HEK293 (cell line): ENCODE results near the gene BDP1.

Experiments
- CTCF ChIA-PET: fragments of 350-600 bp; formaldehyde crosslinking; extraction: SDS; loops from one replicate; lab custom pipeline; 2021; ENCODE audit warnings: antibody characterized with exemption; lab: Yijun Ruan, JAX
- POLR2A ChIA-PET: fragments of 300-600 bp; formaldehyde crosslinking; extraction: SDS; loops from one replicate; lab custom pipeline; 2020; ENCODE audit warnings: antibody characterized with exemption, inconsistent platforms; lab: Yijun Ruan, JAX
- H3K27ac ChIP-seq: fragments of 200-500 bp; sonication (Bioruptor generic); 2 replicates; pipeline ENCODE4 v1.5.1; 2014; ENCODE audit warnings: low read depth, low read length, control low read depth, inconsistent platforms; ENCODE audit errors: extremely low read depth
- H3K36me3 ChIP-seq, 2 experiments: fragments of 200-500 bp in 1 of 2; sonication (Bioruptor generic) in 1 of 2; 1 replicate in 1 of 2; 2 replicates in 1 of 2; pipeline ENCODE4 v1.5.1; 2014 to 2017; ENCODE audit warnings: inconsistent platforms in 2 of 2, low read length in 2 of 2; ENCODE audit not compliant: control insufficient read depth in 2 of 2, insufficient read depth in 1 of 2
- H3K4me1 ChIP-seq: fragments of 200-500 bp; sonication (Bioruptor generic); 2 replicates; pipeline ENCODE4 v1.5.1; 2014; ENCODE audit warnings: mild to moderate bottlenecking, low read length, inconsistent platforms; ENCODE audit not compliant: control insufficient read depth, insufficient read depth
- H3K4me3 ChIP-seq: 2 replicates; pipeline ENCODE4 v1.5.1; 2011; ENCODE audit warnings: low read depth, mild to moderate bottlenecking, control low read depth, low read length, moderate library complexity
- H3K9me3 ChIP-seq: fragments of 200-500 bp; sonication (Bioruptor generic); 2 replicates; pipeline ENCODE4 v1.5.1; 2014; ENCODE audit warnings: low read depth, low read length, inconsistent platforms; ENCODE audit not compliant: control insufficient read depth, insufficient read depth
- BCL11A ChIP-seq: fragments of 450-650 bp; formaldehyde crosslinking; IDR thresholded peaks from 2 replicates; pipeline ENCODE4 v1.5.1; 2016; ENCODE audit warnings: low read depth, missing biosample characterization, missing genetic modification characterization
- GLI4 ChIP-seq: fragments of 450-650 bp; formaldehyde crosslinking; IDR thresholded peaks from 2 replicates; pipeline ENCODE4 v1.5.1; 2016; ENCODE audit warnings: missing biosample characterization, missing genetic modification characterization
- GLIS2 ChIP-seq: fragments of 450-650 bp; formaldehyde crosslinking; IDR thresholded peaks from 2 replicates; pipeline ENCODE4 v1.5.1; 2016; ENCODE audit warnings: missing biosample characterization, missing genetic modification characterization
- ZBTB17 ChIP-seq: fragments of 450-650 bp; formaldehyde crosslinking; IDR thresholded peaks from 2 replicates; pipeline ENCODE4 v1.5.1; 2016; ENCODE audit warnings: missing biosample characterization, missing genetic modification characterization
- ZBTB7A ChIP-seq: fragments of 450-650 bp; formaldehyde crosslinking; IDR thresholded peaks from 2 replicates; pipeline ENCODE4 v1.5.1; 2016; ENCODE audit warnings: low read depth, missing biosample characterization, missing genetic modification characterization
- ZNF16 ChIP-seq: fragments of 450-650 bp; formaldehyde crosslinking; IDR thresholded peaks from 2 replicates; pipeline ENCODE4 v1.5.1; 2016; ENCODE audit warnings: low read depth, missing biosample characterization, missing genetic modification characterization
- ZNF19 ChIP-seq: fragments of 450-650 bp; formaldehyde crosslinking; IDR thresholded peaks from 2 replicates; pipeline ENCODE4; 2016; ENCODE audit warnings: missing biosample characterization, missing genetic modification characterization, low read depth
- ZNF211 ChIP-seq: fragments of 450-650 bp; formaldehyde crosslinking; IDR thresholded peaks from 2 replicates; pipeline ENCODE4 v1.5.1; 2016; ENCODE audit warnings: low read depth, missing biosample characterization, missing genetic modification characterization
- ZNF24 ChIP-seq: fragments of 450-650 bp; formaldehyde crosslinking; IDR thresholded peaks from 2 replicates; pipeline ENCODE4 v1.5.1; 2016; ENCODE audit warnings: missing biosample characterization, missing genetic modification characterization
- ZNF335 ChIP-seq: fragments of 450-650 bp; formaldehyde crosslinking; conservative IDR thresholded peaks from 2 replicates; pipeline ENCODE4 v1.5.1; 2016; ENCODE audit warnings: missing biosample characterization, missing genetic modification characterization
- ZNF76 ChIP-seq: fragments of 450-650 bp; formaldehyde crosslinking; IDR thresholded peaks from 2 replicates; pipeline ENCODE4; 2016; ENCODE audit warnings: low read depth, missing biosample characterization, missing genetic modification characterization, borderline replicate concordance
- TF ChIP-seq, protein P1 (sequence below): fragments of 450-650 bp; formaldehyde crosslinking; IDR thresholded peaks from 2 replicates; pipeline ENCODE4 v1.5.1; 2016; ENCODE audit warnings: missing biosample characterization, missing genetic modification characterization
- TF ChIP-seq, protein P2 (sequence below): fragments of 450-650 bp; formaldehyde crosslinking; conservative IDR thresholded peaks from 2 replicates; pipeline ENCODE4 v1.5.1; 2016; ENCODE audit warnings: low read depth, missing biosample characterization, missing genetic modification characterization
- TF ChIP-seq, protein P3 (sequence below): fragments of 450-650 bp; formaldehyde crosslinking; IDR thresholded peaks from 2 replicates; pipeline ENCODE4 v1.5.1; 2016; ENCODE audit warnings: missing biosample characterization, missing genetic modification characterization
- TF ChIP-seq, protein P4 (sequence below): fragments of 450-650 bp; formaldehyde crosslinking; IDR thresholded peaks from 2 replicates; pipeline ENCODE4 v1.5.1; 2016; ENCODE audit warnings: missing biosample characterization, missing genetic modification characterization, borderline replicate concordance
- TF ChIP-seq, protein P5 (sequence below): fragments of 450-650 bp; formaldehyde crosslinking; IDR thresholded peaks from 2 replicates; pipeline ENCODE4 v1.5.1; 2016; ENCODE audit warnings: missing biosample characterization, missing genetic modification characterization, low read depth

Gene BDP1

DNA sequence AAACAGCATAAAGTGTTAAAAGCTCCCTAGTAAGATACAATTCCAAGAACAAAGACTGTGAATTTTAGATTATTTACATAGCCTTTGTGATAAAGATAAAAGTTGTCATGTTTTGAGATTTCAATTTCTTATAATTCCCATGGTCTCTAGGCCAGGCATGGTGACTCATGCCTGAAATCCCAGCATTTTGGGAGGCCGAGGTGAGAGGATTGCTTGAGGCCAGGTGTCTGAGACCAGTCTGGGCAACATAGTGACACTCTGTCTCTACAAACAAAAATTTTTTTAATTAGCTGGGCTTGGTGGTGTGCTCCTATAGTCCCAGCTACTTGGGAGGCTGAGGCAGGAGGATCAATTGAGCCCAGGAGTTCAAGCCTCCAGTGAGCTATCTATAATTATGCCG is 48.1 kb downstream of the BDP1 start:
- Histone ChIP-seq H3K4me1 (no peaks in the 10 kb centered on the region), H3K4me3 (no peak overlapping the region), H3K36me3 (peaks cover 73 to 91% of the 10 kb centered on the region in 2 experiments), H3K27ac (no peak overlapping the region), H3K9me3 (no peaks in the 10 kb centered on the region)
- ChIA-PET POLR2A (interaction anchor here (0.7 kb wide), 1 partner anchor 14 kb away, joined by 3 read pairs; no protein-coding TSS in a partner anchor), CTCF (interaction anchor here (0.5 kb wide), 1 partner anchor 28 kb away, joined by 3 read pairs; no protein-coding TSS in a partner anchor)
- TF ChIP-seq, protein P1, sequence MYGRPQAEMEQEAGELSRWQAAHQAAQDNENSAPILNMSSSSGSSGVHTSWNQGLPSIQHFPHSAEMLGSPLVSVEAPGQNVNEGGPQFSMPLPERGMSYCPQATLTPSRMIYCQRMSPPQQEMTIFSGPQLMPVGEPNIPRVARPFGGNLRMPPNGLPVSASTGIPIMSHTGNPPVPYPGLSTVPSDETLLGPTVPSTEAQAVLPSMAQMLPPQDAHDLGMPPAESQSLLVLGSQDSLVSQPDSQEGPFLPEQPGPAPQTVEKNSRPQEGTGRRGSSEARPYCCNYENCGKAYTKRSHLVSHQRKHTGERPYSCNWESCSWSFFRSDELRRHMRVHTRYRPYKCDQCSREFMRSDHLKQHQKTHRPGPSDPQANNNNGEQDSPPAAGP (tag by site-specific recombination) = no peak
- no peak for TF ChIP-seq ZBTB17 (tag by site-specific recombination)
- TF ChIP-seq ZBTB7A (tag by site-specific recombination) = no peak
- no peak for TF ChIP-seq GLI4 (tag by site-specific recombination)
- TF ChIP-seq ZNF335 (tag by site-specific recombination) = no peak
- TF ChIP-seq, protein P2, sequence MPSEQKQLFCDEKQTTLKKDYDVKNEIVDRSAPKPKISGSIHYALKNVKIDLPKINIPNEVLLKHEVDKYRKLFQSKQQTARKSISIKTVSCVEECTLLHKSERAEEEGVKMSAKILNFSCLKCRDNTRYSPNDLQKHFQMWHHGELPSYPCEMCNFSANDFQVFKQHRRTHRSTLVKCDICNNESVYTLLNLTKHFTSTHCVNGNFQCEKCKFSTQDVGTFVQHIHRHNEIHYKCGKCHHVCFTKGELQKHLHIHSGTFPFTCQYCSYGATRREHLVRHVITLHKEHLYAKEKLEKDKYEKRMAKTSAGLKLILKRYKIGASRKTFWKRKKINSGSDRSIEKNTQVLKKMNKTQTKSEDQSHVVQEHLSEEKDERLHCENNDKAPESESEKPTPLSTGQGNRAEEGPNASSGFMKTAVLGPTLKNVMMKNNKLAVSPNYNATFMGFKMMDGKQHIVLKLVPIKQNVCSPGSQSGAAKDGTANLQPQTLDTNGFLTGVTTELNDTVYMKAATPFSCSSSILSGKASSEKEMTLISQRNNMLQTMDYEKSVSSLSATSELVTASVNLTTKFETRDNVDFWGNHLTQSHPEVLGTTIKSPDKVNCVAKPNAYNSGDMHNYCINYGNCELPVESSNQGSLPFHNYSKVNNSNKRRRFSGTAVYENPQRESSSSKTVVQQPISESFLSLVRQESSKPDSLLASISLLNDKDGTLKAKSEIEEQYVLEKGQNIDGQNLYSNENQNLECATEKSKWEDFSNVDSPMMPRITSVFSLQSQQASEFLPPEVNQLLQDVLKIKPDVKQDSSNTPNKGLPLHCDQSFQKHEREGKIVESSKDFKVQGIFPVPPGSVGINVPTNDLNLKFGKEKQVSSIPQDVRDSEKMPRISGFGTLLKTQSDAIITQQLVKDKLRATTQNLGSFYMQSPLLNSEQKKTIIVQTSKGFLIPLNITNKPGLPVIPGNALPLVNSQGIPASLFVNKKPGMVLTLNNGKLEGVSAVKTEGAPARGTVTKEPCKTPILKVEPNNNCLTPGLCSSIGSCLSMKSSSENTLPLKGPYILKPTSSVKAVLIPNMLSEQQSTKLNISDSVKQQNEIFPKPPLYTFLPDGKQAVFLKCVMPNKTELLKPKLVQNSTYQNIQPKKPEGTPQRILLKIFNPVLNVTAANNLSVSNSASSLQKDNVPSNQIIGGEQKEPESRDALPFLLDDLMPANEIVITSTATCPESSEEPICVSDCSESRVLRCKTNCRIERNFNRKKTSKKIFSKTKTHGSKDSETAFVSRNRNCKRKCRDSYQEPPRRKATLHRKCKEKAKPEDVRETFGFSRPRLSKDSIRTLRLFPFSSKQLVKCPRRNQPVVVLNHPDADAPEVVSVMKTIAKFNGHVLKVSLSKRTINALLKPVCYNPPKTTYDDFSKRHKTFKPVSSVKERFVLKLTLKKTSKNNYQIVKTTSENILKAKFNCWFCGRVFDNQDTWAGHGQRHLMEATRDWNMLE (tag by site-specific recombination) = no peak
- no peak for TF ChIP-seq BCL11A (tag by site-specific recombination)
- no peak for TF ChIP-seq ZNF16
- TF ChIP-seq, protein P3, sequence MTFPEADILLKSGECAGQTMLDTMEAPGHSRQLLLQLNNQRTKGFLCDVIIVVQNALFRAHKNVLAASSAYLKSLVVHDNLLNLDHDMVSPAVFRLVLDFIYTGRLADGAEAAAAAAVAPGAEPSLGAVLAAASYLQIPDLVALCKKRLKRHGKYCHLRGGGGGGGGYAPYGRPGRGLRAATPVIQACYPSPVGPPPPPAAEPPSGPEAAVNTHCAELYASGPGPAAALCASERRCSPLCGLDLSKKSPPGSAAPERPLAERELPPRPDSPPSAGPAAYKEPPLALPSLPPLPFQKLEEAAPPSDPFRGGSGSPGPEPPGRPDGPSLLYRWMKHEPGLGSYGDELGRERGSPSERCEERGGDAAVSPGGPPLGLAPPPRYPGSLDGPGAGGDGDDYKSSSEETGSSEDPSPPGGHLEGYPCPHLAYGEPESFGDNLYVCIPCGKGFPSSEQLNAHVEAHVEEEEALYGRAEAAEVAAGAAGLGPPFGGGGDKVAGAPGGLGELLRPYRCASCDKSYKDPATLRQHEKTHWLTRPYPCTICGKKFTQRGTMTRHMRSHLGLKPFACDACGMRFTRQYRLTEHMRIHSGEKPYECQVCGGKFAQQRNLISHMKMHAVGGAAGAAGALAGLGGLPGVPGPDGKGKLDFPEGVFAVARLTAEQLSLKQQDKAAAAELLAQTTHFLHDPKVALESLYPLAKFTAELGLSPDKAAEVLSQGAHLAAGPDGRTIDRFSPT (tag by site-specific recombination) = no peak
- TF ChIP-seq, protein P4, sequence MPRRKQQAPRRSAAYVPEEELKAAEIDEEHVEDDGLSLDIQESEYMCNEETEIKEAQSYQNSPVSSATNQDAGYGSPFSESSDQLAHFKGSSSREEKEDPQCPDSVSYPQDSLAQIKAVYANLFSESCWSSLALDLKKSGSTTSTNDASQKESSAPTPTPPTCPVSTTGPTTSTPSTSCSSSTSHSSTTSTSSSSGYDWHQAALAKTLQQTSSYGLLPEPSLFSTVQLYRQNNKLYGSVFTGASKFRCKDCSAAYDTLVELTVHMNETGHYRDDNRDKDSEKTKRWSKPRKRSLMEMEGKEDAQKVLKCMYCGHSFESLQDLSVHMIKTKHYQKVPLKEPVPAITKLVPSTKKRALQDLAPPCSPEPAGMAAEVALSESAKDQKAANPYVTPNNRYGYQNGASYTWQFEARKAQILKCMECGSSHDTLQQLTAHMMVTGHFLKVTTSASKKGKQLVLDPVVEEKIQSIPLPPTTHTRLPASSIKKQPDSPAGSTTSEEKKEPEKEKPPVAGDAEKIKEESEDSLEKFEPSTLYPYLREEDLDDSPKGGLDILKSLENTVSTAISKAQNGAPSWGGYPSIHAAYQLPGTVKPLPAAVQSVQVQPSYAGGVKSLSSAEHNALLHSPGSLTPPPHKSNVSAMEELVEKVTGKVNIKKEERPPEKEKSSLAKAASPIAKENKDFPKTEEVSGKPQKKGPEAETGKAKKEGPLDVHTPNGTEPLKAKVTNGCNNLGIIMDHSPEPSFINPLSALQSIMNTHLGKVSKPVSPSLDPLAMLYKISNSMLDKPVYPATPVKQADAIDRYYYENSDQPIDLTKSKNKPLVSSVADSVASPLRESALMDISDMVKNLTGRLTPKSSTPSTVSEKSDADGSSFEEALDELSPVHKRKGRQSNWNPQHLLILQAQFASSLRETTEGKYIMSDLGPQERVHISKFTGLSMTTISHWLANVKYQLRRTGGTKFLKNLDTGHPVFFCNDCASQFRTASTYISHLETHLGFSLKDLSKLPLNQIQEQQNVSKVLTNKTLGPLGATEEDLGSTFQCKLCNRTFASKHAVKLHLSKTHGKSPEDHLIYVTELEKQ (tag by site-specific recombination) = no peak
- TF ChIP-seq ZNF76 (tag by site-specific recombination) = no peak
- no peak for TF ChIP-seq GLIS2 (tag by site-specific recombination)
- no peak for TF ChIP-seq ZNF211 (tag by site-specific recombination)
- no peak for TF ChIP-seq ZNF19
- TF ChIP-seq, protein P5, sequence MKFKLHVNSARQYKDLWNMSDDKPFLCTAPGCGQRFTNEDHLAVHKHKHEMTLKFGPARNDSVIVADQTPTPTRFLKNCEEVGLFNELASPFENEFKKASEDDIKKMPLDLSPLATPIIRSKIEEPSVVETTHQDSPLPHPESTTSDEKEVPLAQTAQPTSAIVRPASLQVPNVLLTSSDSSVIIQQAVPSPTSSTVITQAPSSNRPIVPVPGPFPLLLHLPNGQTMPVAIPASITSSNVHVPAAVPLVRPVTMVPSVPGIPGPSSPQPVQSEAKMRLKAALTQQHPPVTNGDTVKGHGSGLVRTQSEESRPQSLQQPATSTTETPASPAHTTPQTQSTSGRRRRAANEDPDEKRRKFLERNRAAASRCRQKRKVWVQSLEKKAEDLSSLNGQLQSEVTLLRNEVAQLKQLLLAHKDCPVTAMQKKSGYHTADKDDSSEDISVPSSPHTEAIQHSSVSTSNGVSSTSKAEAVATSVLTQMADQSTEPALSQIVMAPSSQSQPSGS (tag by site-specific recombination) = no peak
- no peak for TF ChIP-seq ZNF24
